Measurements from ENCODE around the gene PCDHB15. TPM values are rescaled to one million over a fixed set of nuclear protein-coding genes. Genes with fewer than 3 reads are reported as not detected.
"Not testable (repeated sequence)": the region's sequence is repeated elsewhere in the genome, so short reads cannot be mapped to it uniquely, and the experiment has no call there.

Gene PCDHB15
- total and polyA plus RNA-seq, 3 donors from 2014 or later, result 10.3 to 27.6 (median 22.1) TPM

DNA sequence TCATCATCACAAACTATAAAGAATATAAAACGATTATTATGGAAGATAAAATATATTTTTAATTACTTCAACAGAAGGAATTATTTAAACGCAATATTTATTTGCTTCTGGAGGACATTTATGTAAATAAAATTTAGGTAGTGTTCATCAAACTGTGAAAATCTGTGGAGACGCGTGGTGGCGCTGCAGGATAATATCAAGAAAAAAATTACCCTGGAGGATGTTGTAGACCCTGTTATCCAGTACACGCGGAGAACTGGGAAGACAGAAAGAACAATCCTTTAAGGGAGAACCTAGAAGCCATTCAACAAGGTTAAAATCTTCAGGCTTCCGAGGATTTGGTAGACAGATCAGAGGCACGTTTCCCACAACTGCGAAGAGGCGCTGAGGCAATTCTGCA is 36.7 kb upstream of the PCDHB15 start, which contains the start of gene PCDHB12:
Gene PCDHB12, plus strand, starts transcription at position 242 of the 400 bp plus-strand sequence. CDS start 189 bp downstream, outside the sequence.
- DNase-seq, result peak; percentile 59
- Histone ChIP-seq H3K4me1 (no peaks in the 10 kb centered on the region), H3K4me3 (no peak within 1 kb of the TSS), H3K27me3 (no peaks in the 10 kb centered on the region), H3K36me3 (ENCODE audit: low read depth, missing control alignments) (no peaks in the 10 kb centered on the region), H3K27ac (no peak within 1 kb of the TSS), H3K9me3 (no peaks in the 10 kb centered on the region)
- TF ChIP-seq, protein P1, sequence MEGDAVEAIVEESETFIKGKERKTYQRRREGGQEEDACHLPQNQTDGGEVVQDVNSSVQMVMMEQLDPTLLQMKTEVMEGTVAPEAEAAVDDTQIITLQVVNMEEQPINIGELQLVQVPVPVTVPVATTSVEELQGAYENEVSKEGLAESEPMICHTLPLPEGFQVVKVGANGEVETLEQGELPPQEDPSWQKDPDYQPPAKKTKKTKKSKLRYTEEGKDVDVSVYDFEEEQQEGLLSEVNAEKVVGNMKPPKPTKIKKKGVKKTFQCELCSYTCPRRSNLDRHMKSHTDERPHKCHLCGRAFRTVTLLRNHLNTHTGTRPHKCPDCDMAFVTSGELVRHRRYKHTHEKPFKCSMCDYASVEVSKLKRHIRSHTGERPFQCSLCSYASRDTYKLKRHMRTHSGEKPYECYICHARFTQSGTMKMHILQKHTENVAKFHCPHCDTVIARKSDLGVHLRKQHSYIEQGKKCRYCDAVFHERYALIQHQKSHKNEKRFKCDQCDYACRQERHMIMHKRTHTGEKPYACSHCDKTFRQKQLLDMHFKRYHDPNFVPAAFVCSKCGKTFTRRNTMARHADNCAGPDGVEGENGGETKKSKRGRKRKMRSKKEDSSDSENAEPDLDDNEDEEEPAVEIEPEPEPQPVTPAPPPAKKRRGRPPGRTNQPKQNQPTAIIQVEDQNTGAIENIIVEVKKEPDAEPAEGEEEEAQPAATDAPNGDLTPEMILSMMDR (IDR thresholded peaks at IDR 0.05), result peak in 2 of 3 experiments; percentile 43 to 48
- no peak for TF ChIP-seq POLR2A (IDR thresholded peaks at IDR 0.05)
- WGBS, 2 donors, result 12 to 17% methylated on average over 11 of the region's 11 CpGs
- intact Hi-C loops (cut with DNase I; ENCODE audit: low total_unique reads), result no loop called here

DNA sequence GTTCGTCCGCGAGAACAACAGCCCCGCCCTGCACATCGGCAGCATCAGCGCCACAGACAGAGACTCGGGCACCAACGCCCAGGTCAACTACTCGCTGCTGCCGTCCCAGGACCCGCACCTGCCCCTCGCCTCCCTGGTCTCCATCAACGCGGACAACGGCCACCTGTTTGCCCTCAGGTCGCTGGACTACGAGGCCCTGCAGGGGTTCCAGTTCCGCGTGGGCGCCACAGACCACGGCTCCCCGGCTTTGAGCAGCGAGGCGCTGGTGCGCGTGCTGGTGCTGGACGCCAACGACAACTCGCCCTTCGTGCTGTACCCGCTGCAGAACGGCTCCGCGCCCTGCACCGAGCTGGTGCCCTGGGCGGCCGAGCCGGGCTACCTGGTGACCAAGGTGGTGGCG is 34.9 kb upstream of the PCDHB15 start:
- H3K4me1 ChIP-seq; H3K27ac ChIP-seq; H3K9me3 ChIP-seq; DNase-seq; intact Hi-C loops (cut with DNase I; ENCODE audit: low total_unique reads); H3K27me3 ChIP-seq; H3K36me3 ChIP-seq (ENCODE audit: low read depth, missing control alignments); H3K4me3 ChIP-seq: not testable (repeated sequence)
- WGBS, 2 donors, result 30 to 54% methylated on average over 15 to 17 of the region's 39 CpGs

DNA sequence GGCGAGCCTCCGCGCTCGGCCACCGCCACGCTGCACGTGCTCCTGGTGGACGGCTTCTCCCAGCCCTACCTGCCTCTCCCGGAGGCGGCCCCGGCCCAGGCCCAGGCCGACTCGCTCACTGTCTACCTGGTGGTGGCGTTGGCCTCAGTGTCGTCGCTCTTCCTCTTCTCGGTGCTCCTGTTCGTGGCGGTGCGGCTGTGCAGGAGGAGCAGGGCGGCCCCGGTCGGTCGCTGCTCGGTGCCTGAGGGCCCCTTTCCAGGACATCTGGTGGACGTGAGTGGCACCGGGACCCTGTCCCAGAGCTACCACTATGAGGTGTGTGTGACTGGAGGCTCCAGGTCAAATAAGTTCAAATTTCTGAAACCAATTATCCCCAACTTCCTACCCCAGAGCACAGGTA is 34.3 kb upstream of the PCDHB15 start:
- H3K4me1 ChIP-seq; DNase-seq; intact Hi-C loops (cut with DNase I; ENCODE audit: low total_unique reads); H3K27me3 ChIP-seq; H3K4me3 ChIP-seq; H3K36me3 ChIP-seq (ENCODE audit: low read depth, missing control alignments); H3K9me3 ChIP-seq; H3K27ac ChIP-seq: not testable (repeated sequence)
- 17 to 26% methylated on average over 2 to 23 of the region's 27 CpGs for WGBS, 2 donors

DNA sequence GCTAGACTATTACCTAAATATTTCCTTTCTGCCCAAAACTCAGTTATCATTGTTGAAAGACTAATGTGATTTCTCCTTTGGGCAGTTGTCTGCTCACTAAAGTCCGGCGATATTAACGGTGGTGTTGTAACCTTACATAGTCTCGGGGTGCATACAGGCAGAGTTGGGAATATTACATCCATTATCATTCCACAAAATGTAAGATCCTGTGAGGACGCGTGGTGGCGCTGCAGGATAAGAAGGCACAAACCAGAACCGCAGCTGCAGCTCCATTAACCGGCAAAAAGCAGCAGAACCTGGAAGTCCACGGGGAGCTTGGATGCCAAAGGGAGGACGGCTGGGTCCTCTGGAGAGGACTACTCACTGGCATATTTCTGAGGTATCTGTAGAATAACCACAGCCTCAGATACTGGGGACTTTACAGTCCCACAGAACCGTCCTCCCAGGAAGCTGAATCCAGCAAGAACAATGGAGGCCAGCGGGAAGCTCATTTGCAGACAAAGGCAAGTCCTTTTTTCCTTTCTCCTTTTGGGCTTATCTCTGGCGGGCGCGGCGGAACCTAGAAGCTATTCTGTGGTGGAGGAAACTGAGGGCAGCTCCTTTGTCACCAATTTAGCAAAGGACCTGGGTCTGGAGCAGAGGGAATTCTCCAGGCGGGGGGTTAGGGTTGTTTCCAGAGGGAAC is 31.4 kb upstream of the PCDHB15 start, which contains the start of gene PCDHB13:
Gene PCDHB13, plus strand, starts transcription at position 264 of the 684 bp plus-strand sequence. Its CDS starts 205 bp downstream, at position 469.
- H3K9me3 ChIP-seq; H3K36me3 ChIP-seq (ENCODE audit: low read depth, missing control alignments); H3K4me1 ChIP-seq; intact Hi-C loops (cut with DNase I; ENCODE audit: low total_unique reads); H3K27ac ChIP-seq; H3K27me3 ChIP-seq; H3K4me3 ChIP-seq: not testable (repeated sequence)
- 3 to 4% methylated on average over 13 of the region's 18 CpGs for WGBS, 2 donors
- TF ChIP-seq, protein P1 (IDR thresholded peaks at IDR 0.05), result peak; percentile 30 to 58 (median 36)
- DNase-seq, result peak; percentile 87

DNA sequence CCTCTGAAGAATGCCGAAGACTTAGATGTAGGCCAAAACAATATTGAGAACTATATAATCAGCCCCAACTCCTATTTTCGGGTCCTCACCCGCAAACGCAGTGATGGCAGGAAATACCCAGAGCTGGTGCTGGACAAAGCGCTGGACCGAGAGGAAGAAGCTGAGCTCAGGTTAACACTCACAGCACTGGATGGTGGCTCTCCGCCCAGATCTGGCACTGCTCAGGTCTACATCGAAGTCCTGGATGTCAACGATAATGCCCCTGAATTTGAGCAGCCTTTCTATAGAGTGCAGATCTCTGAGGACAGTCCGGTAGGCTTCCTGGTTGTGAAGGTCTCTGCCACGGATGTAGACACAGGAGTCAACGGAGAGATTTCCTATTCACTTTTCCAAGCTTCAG is 30.6 kb upstream of the PCDHB15 start:
- H3K36me3 ChIP-seq (ENCODE audit: low read depth, missing control alignments); H3K9me3 ChIP-seq; H3K4me3 ChIP-seq; intact Hi-C loops (cut with DNase I; ENCODE audit: low total_unique reads); H3K4me1 ChIP-seq; H3K27ac ChIP-seq; DNase-seq; H3K27me3 ChIP-seq: not testable (repeated sequence)
- WGBS, 2 donors, result 39 to 41% methylated on average over 11 to 12 of the region's 12 CpGs

DNA sequence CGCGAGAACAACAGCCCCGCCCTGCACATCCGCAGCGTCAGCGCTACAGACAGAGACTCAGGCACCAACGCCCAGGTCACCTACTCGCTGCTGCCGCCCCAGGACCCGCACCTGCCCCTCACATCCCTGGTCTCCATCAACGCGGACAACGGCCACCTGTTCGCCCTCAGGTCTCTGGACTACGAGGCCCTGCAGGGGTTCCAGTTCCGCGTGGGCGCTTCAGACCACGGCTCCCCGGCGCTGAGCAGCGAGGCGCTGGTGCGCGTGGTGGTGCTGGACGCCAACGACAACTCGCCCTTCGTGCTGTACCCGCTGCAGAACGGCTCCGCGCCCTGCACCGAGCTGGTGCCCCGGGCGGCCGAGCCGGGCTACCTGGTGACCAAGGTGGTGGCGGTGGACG is 29.7 kb upstream of the PCDHB15 start:
- DNase-seq; intact Hi-C loops (cut with DNase I; ENCODE audit: low total_unique reads); H3K9me3 ChIP-seq; H3K36me3 ChIP-seq (ENCODE audit: low read depth, missing control alignments); H3K4me3 ChIP-seq; H3K27me3 ChIP-seq; H3K27ac ChIP-seq; H3K4me1 ChIP-seq: not testable (repeated sequence)
- WGBS, 2 donors, result 27% methylated on average over 26 of the region's 40 CpGs; no CpG with 5 or more reads in 1 of the 2 donors

DNA sequence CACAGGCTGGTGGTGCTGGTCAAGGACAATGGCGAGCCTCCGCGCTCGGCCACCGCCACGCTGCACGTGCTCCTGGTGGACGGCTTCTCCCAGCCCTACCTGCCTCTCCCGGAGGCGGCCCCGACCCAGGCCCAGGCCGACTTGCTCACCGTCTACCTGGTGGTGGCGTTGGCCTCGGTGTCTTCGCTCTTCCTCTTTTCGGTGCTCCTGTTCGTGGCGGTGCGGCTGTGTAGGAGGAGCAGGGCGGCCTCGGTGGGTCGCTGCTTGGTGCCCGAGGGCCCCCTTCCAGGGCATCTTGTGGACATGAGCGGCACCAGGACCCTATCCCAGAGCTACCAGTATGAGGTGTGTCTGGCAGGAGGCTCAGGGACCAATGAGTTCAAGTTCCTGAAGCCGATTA is 29.2 kb upstream of the PCDHB15 start:
- H3K9me3 ChIP-seq; H3K27me3 ChIP-seq; H3K4me3 ChIP-seq; H3K36me3 ChIP-seq (ENCODE audit: low read depth, missing control alignments); intact Hi-C loops (cut with DNase I; ENCODE audit: low total_unique reads); H3K4me1 ChIP-seq; H3K27ac ChIP-seq; DNase-seq: not testable (repeated sequence)
- WGBS, 2 donors, result 21 to 50% methylated on average over 1 to 14 of the region's 26 CpGs

Data from testis (tissue), 3 donors.